Activated T-cell treated with anti-CD3 and anti-CD28 coated beads, Interleukin-2, amount 50 U/mL, for 24 hours (primary cell): ENCODE data around the gene NHSL1.

Experiments
- DNase-seq: peaks from one replicate; pipeline ENCODE4 v3.0.0-alpha.2; 2020
- H3K27ac Mint-ChIP-seq: 2 replicates; pipeline ENCODE4 v1.8.0; 2020; ENCODE audit warnings: mild to moderate bottlenecking, mixed read lengths
- H3K27me3 Mint-ChIP-seq: 2 replicates; pipeline ENCODE4 v1.8.0; 2020; ENCODE audit warnings: mixed read lengths
- H3K36me3 Mint-ChIP-seq: 2 replicates; pipeline ENCODE4 v1.8.0; 2020; ENCODE audit warnings: low read depth, mixed read lengths
- H3K4me1 Mint-ChIP-seq: 2 replicates; pipeline ENCODE4 v1.8.0; 2020; ENCODE audit warnings: low read depth, mixed read lengths
- H3K4me3 Mint-ChIP-seq: 2 replicates; pipeline ENCODE4 v1.8.0; 2020; ENCODE audit warnings: mild to moderate bottlenecking, moderate library complexity, mixed read lengths
- H3K9me3 Mint-ChIP-seq: 2 replicates; pipeline ENCODE4 v1.8.0; 2020; ENCODE audit warnings: mixed read lengths

NHSL1 gene

DNA sequence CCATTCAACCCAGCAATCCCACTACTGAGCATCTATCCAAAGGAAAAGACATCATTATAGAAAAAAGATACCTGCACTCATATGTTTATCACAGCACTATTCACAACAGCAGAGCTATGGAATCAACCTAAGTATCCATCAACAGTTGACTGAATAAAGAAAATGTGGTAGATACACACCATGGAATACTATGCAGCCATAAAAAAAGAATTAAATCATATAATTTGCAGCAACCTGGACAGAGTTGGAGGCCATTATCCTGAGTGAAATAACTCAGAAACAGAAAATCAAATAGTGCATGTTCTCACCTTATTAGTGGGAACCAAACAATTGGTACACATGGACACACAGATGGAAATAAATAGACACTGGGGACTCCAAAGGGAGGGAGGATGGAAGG is 23.2 kb downstream of the NHSL1 start:
- H3K27ac Mint-ChIP-seq: no peak overlapping the region
- H3K4me1 Mint-ChIP-seq: no peaks in the 10 kb centered on the region
- no peaks in the 10 kb centered on the region for H3K9me3 Mint-ChIP-seq
- H3K36me3 Mint-ChIP-seq: no peaks in the 10 kb centered on the region
- no peak overlapping the region for H3K4me3 Mint-ChIP-seq
- H3K27me3 Mint-ChIP-seq: no peaks in the 10 kb centered on the region
- DNase-seq: no peak

DNA sequence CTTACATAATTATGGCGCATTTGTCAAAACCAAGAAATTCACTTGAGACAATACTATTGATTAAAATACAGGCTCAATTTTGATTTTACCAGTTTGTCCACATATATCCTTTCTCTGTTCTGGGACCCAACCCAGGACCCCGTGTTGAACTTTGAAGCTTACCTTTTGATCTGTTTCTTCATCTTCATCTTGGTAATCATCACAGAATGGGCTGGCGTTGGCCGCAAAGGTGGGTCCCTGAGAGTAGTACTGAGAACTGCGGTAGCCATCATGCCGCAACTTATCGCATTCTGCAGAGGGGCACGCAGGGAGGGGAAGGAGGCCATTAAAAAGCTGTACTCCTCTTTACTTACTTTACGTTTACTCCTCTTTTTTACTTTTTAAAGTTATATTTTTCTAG is 26.1 kb downstream of the NHSL1 start:
- DNase-seq: no peak
- H3K4me1 Mint-ChIP-seq: no peaks in the 10 kb centered on the region
- no peaks in the 10 kb centered on the region for H3K36me3 Mint-ChIP-seq
- no peaks in the 10 kb centered on the region for H3K9me3 Mint-ChIP-seq
- no peak overlapping the region for H3K4me3 Mint-ChIP-seq
- H3K27ac Mint-ChIP-seq: no peak overlapping the region
- no peaks in the 10 kb centered on the region for H3K27me3 Mint-ChIP-seq

- Mint-ChIP-seq H3K36me3 (no peaks in the 10 kb centered on the region), H3K9me3 (no peaks in the 10 kb centered on the region), H3K4me1 (peaks cover 3% of the 10 kb centered on the region), H3K27me3 (no peaks in the 10 kb centered on the region), H3K27ac (no peak overlapping the region), H3K4me3 (no peak overlapping the region)
- DNase-seq: no peak
Measured at GRCh38 chr6:138468320-138469015, 30.8 kb downstream of the NHSL1 start.

DNA sequence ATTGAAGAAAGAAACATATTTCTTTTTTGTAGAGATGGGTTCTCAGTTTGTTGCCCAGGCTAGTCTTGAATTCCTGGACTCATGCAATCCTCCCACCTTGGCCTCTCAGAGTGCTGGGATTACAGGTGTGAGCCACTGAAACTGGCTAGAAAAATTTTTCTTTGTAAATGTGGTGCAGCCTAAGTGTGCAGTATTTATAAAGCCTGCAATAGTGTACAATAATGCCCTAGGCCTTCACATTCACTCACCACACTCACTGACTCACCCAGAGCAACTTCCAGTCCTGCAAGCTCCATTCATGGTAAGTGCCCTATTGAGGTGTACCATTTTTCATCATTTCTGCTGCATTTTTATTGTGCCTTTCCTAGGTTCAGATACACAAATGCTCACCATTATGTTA is 31.4 kb downstream of the NHSL1 start:
- no peak overlapping the region for H3K4me3 Mint-ChIP-seq
- H3K27me3 Mint-ChIP-seq: no peaks in the 10 kb centered on the region
- no peak overlapping the region for H3K27ac Mint-ChIP-seq
- H3K4me1 Mint-ChIP-seq: peaks cover 3% of the 10 kb centered on the region
- H3K36me3 Mint-ChIP-seq: no peaks in the 10 kb centered on the region
- DNase-seq: no peak
- no peaks in the 10 kb centered on the region for H3K9me3 Mint-ChIP-seq

DNA sequence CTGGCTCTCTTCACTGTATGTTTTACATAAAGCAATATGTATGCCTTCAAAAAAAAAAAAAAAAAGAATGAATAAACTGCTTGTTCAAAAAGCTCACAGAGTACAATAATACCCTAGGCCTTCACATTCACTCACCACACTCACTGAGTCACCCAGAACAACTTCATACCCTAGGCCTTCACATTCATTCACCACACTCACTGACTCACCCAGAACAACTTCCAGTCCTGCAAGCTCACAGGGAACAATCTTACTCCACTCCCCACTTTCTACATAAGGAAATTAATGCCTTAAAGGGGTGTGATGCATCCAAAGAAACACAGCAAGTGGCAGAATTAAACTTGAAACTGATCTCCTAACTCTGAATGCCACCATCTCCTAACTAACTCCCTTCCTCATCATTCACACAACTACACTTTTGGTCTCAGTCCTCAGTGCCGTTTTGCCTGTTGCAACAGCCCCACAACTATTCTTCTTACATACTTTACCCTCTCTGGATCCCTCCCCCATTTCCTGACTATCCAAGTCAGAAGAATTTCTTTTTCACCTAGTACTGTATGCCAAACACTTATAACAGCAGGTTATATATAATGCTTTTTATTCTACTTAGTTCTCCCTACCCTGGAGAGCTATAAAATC is 34.2 kb downstream of the NHSL1 start:
- Mint-ChIP-seq H3K27ac (no peak overlapping the region), H3K4me1 (peaks cover 3% of the 10 kb centered on the region), H3K36me3 (no peaks in the 10 kb centered on the region), H3K27me3 (no peaks in the 10 kb centered on the region), H3K4me3 (no peak overlapping the region), H3K9me3 (no peaks in the 10 kb centered on the region)
- no peak for DNase-seq

DNA sequence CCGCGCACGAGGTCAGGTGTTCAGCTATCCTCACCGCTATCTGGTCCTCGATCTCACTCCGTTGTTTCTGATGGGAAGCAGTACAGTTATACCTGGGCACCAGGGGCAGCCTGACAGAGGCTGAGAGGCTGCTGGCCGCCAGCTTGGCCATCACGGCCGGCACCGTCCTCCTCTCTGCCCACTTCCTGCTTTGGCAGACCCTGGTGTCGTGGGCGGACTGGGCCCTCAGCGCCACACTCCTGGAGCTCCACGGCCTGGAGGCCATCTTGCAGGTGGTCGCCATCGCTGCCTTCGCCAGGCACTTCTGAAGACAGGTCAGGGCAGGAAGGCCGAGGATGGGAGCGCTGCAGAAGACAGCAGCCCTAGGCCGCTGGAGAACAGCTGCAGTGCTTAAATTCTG is 35.2 kb downstream of the NHSL1 start:
- Mint-ChIP-seq H3K27ac (no peak overlapping the region), H3K27me3 (no peaks in the 10 kb centered on the region), H3K9me3 (no peaks in the 10 kb centered on the region), H3K36me3 (no peaks in the 10 kb centered on the region), H3K4me1 (peaks cover 3% of the 10 kb centered on the region), H3K4me3 (no peak overlapping the region)
- no peak for DNase-seq

DNA sequence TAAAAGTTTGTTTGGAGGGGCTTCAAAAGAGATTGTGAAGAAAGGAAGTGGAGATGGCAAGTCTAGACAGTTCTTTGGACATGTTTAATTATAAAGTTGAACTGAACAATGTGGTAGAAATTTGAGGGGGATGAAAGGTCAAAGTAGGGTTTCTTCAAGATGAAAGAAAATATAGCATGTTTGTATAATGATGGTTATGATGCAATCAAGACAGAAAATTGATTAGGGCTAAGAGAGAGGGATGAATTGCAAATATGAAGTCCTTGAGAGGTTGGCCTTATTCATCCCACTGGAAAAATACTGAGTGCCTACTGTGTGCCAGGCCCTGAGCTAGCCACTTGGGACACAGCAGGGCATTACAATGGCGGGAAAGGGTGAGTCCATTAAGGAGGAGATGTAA is 37.6 kb downstream of the NHSL1 start:
- H3K36me3 Mint-ChIP-seq: no peaks in the 10 kb centered on the region
- DNase-seq: no peak
- H3K27me3 Mint-ChIP-seq: no peaks in the 10 kb centered on the region
- no peak overlapping the region for H3K27ac Mint-ChIP-seq
- H3K9me3 Mint-ChIP-seq: no peaks in the 10 kb centered on the region
- no peak overlapping the region for H3K4me3 Mint-ChIP-seq
- H3K4me1 Mint-ChIP-seq: peaks cover 6% of the 10 kb centered on the region

- H3K27ac Mint-ChIP-seq: no peak overlapping the region
- peaks cover 23% of the 10 kb centered on the region for H3K4me1 Mint-ChIP-seq
- no peak overlapping the region for H3K4me3 Mint-ChIP-seq
- H3K27me3 Mint-ChIP-seq: no peaks in the 10 kb centered on the region
- H3K36me3 Mint-ChIP-seq: no peaks in the 10 kb centered on the region
- no peaks in the 10 kb centered on the region for H3K9me3 Mint-ChIP-seq
- DNase-seq: no peak
Measured at GRCh38 chr6:138456401-138456790, 42.9 kb downstream of the NHSL1 start.

DNA sequence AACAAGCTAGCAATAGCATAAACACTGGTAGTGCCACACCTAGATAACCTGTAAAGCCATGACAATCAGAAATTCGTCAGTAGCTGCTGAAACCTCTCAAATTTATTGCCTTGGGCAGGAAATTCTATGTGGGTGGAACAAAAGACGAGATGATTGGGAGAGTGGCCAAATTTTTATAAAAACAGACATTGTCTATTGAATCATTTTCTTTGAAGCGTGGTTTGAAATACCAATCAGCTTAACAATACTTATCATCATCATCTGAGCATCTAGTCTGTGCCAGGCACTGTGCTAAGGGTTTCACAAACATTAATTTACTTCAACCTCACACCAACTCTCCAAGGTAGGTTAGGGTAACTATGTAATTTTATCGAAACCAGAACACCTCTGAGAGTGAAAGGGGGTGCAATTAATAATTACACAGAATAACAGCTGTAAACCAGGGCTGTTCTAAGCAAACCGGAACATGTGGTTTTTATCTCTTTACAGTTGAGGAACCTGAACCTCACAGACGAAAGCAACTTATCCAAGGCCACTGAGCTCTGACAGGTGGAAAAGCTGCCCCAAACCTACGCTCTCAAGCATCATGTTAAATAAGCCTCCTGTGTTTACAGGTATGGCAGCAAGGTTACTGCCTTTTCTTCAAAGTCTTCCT is 43.4 kb downstream of the NHSL1 start:
- Mint-ChIP-seq H3K9me3 (no peaks in the 10 kb centered on the region), H3K4me1 (peaks cover 23% of the 10 kb centered on the region), H3K4me3 (no peak overlapping the region), H3K27me3 (no peaks in the 10 kb centered on the region), H3K27ac (peak overlapping the region; percentile 18), H3K36me3 (no peaks in the 10 kb centered on the region)
- no peak for DNase-seq

- Mint-ChIP-seq H3K36me3 (no peaks in the 10 kb centered on the region), H3K9me3 (no peaks in the 10 kb centered on the region), H3K4me1 (peaks cover 23% of the 10 kb centered on the region), H3K27ac (peak overlapping the region; percentile 18), H3K27me3 (no peaks in the 10 kb centered on the region), H3K4me3 (no peak overlapping the region)
- peak; percentile 37 for DNase-seq
Measured at GRCh38 chr6:138454981-138455706, 44.1 kb downstream of the NHSL1 start.

DNA sequence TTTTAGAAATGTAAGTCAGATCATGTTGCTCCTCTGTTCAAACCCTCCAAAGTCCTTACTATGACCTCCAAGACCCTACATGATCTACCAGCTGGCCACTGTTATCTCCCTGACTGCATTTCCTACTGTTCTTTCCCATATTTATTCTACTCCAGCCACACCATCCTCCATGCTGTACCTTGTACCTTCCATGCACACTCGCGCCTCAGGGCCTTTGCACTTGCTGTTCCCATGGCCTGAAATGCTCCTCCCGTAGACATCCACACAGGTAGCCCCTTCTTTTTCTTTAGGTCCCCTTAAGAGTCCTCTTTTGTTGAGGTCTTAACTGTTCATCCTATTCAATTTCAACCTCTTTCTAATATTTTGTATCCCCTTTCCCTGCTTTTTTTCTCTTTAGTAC is 48.3 kb downstream of the NHSL1 start:
- Mint-ChIP-seq H3K36me3 (no peaks in the 10 kb centered on the region), H3K4me1 (peaks cover 15% of the 10 kb centered on the region), H3K27ac (no peak overlapping the region), H3K4me3 (no peak overlapping the region), H3K9me3 (no peaks in the 10 kb centered on the region), H3K27me3 (no peaks in the 10 kb centered on the region)
- DNase-seq: no peak

DNA sequence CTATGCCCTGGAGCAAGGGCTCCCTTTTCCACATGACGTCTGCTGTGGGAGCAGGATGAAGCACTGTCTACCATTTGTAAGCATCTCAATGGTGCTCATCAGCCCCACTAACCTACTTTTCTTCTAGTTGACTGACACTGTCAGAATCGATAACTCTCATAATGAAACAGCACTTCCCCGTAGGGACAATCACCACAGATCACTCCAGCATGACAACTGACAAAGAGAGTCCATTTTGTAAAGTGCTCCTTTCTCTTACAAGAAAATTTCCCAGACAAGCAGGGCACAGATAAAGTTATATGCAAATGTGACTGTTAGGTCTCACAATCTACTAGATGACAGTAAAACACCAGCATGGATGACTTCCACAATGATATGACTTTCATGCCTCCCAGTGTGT is 48.8 kb downstream of the NHSL1 start:
- peaks cover 9% of the 10 kb centered on the region for H3K4me1 Mint-ChIP-seq
- no peak for DNase-seq
- no peaks in the 10 kb centered on the region for H3K27me3 Mint-ChIP-seq
- no peak overlapping the region for H3K4me3 Mint-ChIP-seq
- H3K36me3 Mint-ChIP-seq: no peaks in the 10 kb centered on the region
- H3K27ac Mint-ChIP-seq: no peak overlapping the region
- no peaks in the 10 kb centered on the region for H3K9me3 Mint-ChIP-seq

DNA sequence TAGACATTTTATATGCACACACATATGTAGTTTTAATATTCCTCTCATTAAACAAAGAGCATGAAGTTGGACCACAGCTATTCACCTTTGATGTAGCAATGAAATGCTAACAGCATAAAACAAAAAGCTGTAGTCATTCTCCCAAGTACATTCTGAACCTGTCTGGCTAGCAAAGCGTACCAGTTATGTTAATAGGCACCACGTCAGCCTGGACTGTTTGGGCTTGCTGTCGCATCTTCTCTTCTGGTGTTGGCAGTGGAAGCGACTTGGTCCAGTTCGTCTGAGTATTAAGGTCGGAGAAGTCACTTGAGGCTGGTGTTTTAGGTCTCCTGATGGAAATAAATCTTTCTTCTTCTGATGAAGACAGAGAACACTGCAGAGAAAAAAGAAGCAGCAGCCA is 52.5 kb downstream of the NHSL1 start:
- Mint-ChIP-seq H3K4me1 (no peaks in the 10 kb centered on the region), H3K9me3 (no peaks in the 10 kb centered on the region), H3K27me3 (no peaks in the 10 kb centered on the region), H3K4me3 (no peak overlapping the region), H3K36me3 (no peaks in the 10 kb centered on the region), H3K27ac (no peak overlapping the region)
- no peak for DNase-seq

- no peaks in the 10 kb centered on the region for H3K9me3 Mint-ChIP-seq
- H3K4me1 Mint-ChIP-seq: no peaks in the 10 kb centered on the region
- DNase-seq: no peak
Measured at GRCh38 chr6:138443979-138444378, 55.3 kb downstream of the NHSL1 start.

GRCh38 chr6:138442663-138443062 is 56.6 kb downstream of the NHSL1 start:
- no peaks in the 10 kb centered on the region for H3K36me3 Mint-ChIP-seq
- no peak overlapping the region for H3K27ac Mint-ChIP-seq
- no peak for DNase-seq
- H3K27me3 Mint-ChIP-seq: no peaks in the 10 kb centered on the region
- H3K4me3 Mint-ChIP-seq: no peak overlapping the region
- no peaks in the 10 kb centered on the region for H3K4me1 Mint-ChIP-seq
- no peaks in the 10 kb centered on the region for H3K9me3 Mint-ChIP-seq

More at GRCh38 chr6:138443979-138444378, 55.3 kb downstream of the NHSL1 start:
- no peak overlapping the region for H3K27ac Mint-ChIP-seq
- no peaks in the 10 kb centered on the region for H3K36me3 Mint-ChIP-seq
- H3K27me3 Mint-ChIP-seq: no peaks in the 10 kb centered on the region
- H3K4me3 Mint-ChIP-seq: no peak overlapping the region
